ENCODE data around the gene GYPC. TPM values are rescaled to one million over a fixed set of nuclear protein-coding genes. Genes with fewer than 3 reads are reported as not detected.
"Not testable (repeated sequence)": the region's sequence is repeated elsewhere in the genome, so short reads cannot be mapped to it uniquely, and the experiment has no call there.

Gene GYPC
- total RNA-seq, 1 donor from 2014 or later = 120 TPM

- intact Hi-C loops (cut with micrococcal nuclease) = no loop called here
Observed at GRCh38 chr2:126696644-126697520, 40.9 kb downstream of the GYPC start.

DNA sequence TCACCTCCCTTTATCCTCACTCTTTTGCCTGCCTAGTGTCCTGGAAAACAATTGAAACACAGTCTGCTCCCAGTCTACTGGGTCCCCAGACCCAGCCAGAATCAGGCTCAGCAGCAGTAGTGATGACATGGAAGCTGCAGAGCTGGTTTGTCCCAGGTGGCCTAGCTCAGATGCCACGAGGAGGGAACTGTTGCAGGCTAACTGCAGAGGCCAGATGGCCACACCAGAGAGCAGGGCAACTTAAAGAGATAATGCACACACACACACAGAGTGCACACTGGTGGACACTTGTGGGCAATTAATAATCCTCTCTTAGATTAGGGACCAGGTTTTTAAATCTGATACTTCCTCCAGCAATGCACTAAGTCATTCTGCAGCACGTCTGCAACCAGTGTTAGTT lies 42.4 kb downstream of the GYPC start:
- intact Hi-C loops (cut with micrococcal nuclease) = no loop called here

- intact Hi-C loops (cut with micrococcal nuclease) = no loop called here
Observed at GRCh38 chr2:126699018-126699417, 43.1 kb downstream of the GYPC start.

DNA sequence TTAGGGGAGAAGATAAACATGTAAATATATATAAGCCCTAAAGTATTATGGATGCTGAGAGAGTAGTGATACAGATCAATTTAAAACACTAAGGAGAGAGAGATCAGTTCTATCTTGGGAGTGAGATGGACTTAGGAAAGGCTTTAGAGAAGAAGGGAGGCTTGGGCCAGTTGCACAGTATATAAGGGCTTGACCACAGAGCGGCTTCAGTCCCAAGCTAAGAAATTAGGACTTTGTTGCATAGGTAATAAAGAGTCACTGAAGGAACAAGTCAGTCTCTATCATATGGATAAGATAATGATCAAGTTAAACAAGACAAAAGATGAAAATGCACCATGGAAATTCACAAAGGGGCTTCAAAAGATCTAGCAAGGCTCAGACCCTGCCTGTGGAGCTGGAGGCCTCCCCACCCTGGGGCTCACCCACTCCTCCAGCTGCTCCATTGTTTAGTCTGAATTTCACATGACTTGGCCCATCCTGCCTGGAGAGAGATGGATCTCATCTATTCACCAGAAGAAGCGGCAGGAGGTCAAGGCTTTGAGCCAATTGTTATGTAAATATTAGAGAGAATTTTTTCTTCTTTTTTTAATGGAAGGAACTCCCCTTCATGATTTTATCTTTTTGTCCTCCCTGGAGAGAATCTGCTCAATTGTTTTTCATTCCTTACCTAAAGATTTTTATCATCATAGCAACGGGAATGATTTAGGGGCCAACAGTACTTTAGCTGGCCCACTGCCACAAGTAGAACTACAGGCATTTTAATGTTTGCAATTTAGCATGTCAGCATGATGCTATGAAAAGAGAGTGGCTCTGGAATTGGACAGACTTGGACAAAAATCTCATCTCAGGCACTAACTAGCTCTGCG lies 44.0 kb downstream of the GYPC start:
- intact Hi-C loops (cut with micrococcal nuclease) = no loop called here

DNA sequence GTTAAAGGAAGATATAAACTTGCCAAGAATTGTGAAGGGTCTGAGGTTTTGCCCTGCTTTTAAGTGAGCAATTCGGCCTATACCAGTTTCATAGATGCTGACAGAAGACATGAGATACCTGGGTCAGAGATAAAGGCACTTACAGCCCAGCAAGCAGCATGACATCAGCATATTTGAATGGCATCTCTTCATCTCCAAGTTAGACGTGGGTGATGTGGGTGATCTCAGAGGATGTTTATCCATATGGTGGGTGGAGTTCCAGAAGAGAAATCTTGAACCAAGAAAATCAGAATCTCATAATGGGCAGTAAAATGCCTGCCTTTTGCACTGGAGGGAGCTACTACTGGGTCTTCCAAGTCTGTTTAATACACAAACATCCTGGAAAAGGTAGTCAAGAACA lies 44.7 kb downstream of the GYPC start:
- intact Hi-C loops (cut with micrococcal nuclease) = no loop called here

DNA sequence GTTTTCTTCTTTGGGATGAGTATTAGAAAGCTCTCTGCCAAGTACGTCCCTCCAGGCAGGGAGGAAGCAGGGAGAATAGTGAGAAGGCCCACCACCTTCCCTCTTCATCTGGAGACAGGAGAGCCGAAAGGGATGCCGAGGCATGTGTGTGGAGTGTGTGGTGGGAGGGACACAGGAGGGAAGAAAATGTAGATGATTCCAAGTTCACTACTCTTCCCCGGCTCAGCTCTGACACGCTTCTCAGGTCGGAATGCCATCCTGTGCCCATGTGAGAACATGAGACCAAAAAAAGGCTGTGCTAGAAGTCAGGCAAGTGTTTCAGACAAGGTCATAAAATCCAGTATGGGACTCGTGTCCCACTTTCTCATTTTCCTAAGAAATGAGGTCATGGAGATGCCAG lies 47.4 kb downstream of the GYPC start:
- intact Hi-C loops (cut with micrococcal nuclease) = loop anchor here (2.0 kb wide), 1 partner anchor 47 kb away; the partner anchor contains the start of gene GYPC

- intact Hi-C loops (cut with micrococcal nuclease) = no loop called here
Observed at GRCh38 chr2:126704434-126705160, 48.6 kb downstream of the GYPC start.

DNA sequence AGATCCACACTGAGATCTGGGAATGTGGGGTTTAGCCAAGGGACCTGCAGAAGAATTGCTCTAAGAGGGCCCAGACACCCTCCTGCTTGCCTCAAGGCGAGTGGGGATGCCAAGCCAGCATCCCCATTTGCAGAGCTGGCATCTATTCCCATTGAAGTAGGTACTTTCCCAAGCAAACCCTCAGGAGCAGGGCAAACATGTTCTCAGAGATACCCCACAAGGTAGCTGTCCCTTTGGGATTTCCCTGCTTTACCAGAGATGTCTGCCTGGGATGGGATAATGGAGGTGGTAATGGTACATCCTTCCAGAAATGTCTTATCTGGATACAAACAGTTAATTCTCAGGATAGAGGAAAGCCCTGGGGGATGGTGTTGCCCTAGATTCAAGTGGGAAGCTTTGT lies 51.2 kb downstream of the GYPC start:
- intact Hi-C loops (cut with micrococcal nuclease) = no loop called here

DNA sequence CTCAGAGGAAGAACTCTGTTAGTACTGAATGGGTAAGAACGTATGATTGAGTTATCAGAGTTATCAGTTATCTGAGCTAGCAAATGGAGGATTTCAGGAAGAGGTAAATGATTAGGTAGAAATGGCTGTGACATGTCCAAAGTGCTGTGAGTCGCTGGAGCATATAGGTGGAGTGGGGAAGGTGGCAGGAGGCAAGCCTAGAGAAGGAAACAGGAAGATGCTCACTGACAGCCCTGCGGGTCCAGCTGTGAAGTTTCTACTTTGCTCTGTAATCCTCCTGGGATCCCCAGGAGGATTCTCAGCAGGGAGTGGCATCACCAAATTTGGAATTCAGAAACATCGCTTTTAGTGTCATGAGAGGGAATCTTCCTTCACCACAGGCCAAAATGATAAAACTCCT lies 52.0 kb downstream of the GYPC start:
- intact Hi-C loops (cut with micrococcal nuclease) = no loop called here

DNA sequence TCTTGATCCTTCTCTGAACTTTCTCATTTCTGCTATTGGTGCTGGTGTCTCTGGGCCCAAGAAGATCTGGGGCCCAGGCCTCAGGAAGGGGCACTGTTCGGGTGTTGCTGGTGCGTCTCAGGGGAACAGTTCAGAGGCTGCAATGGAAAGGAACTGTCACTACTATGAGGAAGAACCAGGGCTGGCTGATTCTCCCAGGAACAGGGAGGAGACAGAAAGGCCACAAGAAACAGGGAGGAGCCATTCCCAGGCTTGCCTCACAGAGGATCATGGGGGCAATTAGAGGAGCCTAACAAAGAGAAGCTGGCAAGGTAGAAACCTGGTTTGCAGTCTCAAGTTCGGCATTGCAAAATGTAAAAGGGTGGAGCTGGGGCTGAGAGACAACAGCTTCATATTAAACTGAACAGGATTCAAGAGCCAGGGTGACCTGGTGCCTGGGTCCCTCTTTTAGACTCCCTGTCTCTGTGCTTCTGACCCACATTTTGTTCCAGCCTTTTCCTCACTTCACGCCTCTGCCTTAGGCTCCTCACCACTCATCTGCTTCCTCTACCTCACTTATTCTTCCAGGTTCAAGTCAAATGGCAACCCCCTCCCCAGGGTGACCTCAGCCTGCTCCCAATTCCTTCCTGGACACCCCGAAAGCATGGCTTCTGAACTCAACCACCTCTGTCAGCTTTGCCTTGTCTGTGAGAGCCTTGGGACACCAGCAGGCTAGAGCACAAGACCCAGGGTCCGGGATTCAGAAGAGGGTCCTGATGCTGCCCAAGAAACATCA lies 58.4 kb downstream of the GYPC start:
- intact Hi-C loops (cut with micrococcal nuclease) = no loop called here

DNA sequence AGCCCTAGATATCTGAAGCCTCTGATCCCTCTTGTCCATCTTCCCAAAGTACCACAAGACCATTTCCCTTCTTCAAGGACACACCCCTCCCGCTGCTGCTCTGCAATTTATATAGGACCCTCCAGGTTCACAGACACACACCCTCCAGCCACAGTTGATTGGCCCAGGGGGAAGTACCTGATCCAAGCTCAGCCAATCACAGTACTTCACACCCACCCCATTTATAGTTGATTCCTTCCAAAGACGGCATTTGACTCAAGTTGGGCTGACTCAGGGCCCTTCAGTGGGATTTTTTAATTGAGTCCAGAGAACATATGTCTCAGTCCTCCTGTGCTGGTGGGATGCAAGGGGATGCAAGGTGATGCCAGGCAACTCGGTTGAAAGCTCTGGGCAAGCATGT lies 59.2 kb downstream of the GYPC start:
- intact Hi-C loops (cut with micrococcal nuclease) = no loop called here

DNA sequence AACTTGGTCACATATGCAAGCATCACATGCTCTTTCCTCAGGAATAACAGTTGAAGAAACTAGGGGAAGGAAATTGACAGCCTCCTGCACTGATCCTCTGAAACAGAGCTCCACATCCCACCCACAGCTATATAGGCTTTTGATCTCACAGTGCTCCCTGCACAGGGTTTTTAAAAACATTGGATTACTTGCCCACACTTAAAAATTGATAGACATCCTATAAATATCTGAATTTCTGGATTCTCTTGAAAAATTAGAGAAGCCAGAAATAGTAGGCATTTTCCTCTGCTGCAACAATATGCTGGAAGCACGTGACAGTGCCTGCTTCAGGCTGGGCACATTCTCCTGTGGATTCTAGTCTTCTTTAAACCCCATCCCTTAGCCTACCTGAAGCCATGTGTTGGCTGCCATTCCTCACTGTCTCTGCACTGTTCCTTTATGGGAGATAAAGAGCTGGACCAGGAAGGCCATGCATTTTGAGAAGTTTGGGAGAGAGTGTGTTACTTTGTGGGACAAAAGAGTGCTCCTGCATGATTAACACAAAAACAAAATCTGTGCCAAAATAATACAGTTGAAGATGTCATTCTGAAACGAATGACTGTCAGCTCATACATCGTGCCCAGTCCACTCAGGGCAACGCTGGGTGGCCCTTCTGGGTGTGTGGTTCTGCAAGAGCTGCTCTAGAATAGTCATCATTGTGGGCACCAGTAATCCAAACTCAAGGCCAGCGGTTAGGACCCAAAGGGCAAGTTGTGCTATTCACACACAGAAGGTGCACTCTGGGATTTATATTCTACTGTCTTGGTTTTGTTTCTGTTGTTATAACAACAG lies 59.8 kb downstream of the GYPC start:
- intact Hi-C loops (cut with micrococcal nuclease) = no loop called here

DNA sequence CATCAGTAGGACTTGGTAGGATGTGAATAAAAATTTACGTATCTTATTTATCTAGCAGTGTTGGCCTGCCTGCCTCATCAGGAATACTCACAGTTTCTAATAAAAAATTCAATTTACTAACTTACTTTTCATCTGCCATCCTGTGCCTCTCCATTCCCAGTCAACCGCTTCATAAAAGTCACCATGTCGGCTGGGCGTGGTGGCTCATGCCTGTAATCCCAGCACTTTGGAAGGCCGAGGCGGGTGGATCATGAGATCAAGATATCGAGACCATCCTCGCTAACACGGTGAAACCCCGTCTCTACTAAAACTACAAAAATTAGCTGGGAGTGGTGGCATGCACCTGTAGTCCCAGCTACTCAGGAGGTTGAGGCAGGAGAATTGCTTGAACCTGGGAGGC lies 61.3 kb downstream of the GYPC start:
- intact Hi-C loops (cut with micrococcal nuclease) = not testable (repeated sequence)

- intact Hi-C loops (cut with micrococcal nuclease) = no loop called here
Observed at GRCh38 chr2:126717928-126718327, 62.0 kb downstream of the GYPC start.

GRCh38 chr2:126719191-126719832 lies 63.4 kb downstream of the GYPC start:
- intact Hi-C loops (cut with micrococcal nuclease) = no loop called here

- intact Hi-C loops (cut with micrococcal nuclease) = no loop called here
Observed at GRCh38 chr2:126719833-126720351, 63.9 kb downstream of the GYPC start.

GRCh38 chr2:126720638-126721037 lies 64.7 kb downstream of the GYPC start:
- intact Hi-C loops (cut with micrococcal nuclease) = no loop called here

DNA sequence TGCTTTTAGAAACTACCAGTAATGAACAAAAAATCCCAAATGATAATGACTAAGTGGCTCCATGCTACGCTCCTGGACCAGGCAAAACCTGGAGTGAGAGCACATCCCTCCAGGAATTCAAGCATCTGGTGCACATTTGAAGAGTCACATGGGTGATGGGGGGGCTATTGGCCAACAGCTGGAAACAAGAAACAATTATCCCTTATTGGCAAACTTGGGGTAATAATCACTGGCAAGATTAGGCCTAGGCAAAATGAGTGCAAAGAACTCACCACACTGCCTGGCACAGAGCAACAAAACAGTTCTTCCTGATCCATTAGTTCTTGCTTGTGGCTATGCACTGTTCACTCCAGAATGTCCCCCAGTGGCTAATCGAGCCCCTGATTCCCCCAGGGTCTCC lies 66.1 kb downstream of the GYPC start:
- intact Hi-C loops (cut with micrococcal nuclease) = no loop called here

DNA sequence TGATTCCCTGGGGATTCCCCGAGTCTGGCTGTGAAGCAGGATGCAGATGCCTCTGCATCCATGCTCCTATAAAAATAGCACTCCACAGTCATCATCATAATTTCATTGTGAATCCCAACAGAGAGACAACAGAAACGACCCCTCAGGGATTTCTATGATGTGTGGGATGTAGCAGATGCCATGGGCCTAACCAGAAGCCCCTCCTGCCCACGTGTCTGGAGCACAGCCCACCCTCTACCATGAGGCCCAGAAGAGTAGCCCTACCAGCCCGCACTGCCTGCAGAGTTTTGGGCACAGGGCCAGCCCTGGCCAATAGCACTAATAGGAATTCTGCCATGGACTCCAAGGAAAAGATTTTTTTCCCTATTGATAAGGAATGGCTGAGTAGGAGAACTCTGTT lies 66.6 kb downstream of the GYPC start:
- intact Hi-C loops (cut with micrococcal nuclease) = no loop called here

Measured in T-helper 1 cell treated with Interleukin-12 subunit alpha and Interleukin-12 subunit beta and Interleukin-4 antibody, amounts not matched to agents 30 ng/mL and 1 ng/mL, for 36 hours (primary cell).